Measurements from ENCODE around the gene ATP8A2. TPM values are rescaled to one million over a fixed set of nuclear protein-coding genes. Genes with fewer than 3 reads are reported as not detected.

The ATP8A2 gene
- total RNA-seq, 1 experiment from 2014 or later, result not detected

GRCh38 chr13:25879466-25879865, 507.7 kb downstream of the ATP8A2 start:
- TF ChIP-seq POLR2AphosphoS5 (IDR thresholded peaks at IDR 0.05; ENCODE audit: low read depth, low read length) (no peak), CTCF (IDR thresholded peaks at IDR 0.05) (no peak), REST (IDR thresholded peaks at IDR 0.05; ENCODE audit: insufficient read depth in 1 of 2, low read depth in 2 of 2, low read length in 1 of 2) (no peak), SIN3A (IDR thresholded peaks at IDR 0.05; ENCODE audit: borderline replicate concordance, insufficient read depth, low read depth, low read length) (no peak), TCF7L2 (IDR thresholded peaks at IDR 0.05; ENCODE audit: low read depth, low read length) (no peak)
- POLR2A ChIA-PET, result no interaction called here
- no peak for ATAC-seq
- DNase-seq (ENCODE audit: low read depth, low spot score), result no peak
- Histone ChIP-seq H3K36me3 (ENCODE audit: control insufficient read depth, insufficient read depth, low read length) (no peaks in the 10 kb centered on the region), H3K27ac (ENCODE audit: low read length) (no peak overlapping the region), H3K27me3 (ENCODE audit: control insufficient read depth, insufficient read depth, low read length) (no peaks in the 10 kb centered on the region), H3K4me1 (ENCODE audit: control insufficient read depth, insufficient read depth, low read length) (no peaks in the 10 kb centered on the region), H3K9me3 (ENCODE audit: control insufficient read depth, insufficient read depth, low read depth, low read length) (no peaks in the 10 kb centered on the region), H3K4me3 (ENCODE audit: low read depth in 2 of 2, low read length in 2 of 2) (no peak overlapping the region)
- CTCF ChIA-PET, result no interaction called here
- in situ Hi-C loops (cut with HindIII; ENCODE audit: low pct_unique_long_range_greater_than_20kb, low sequenced_read_pairs), result no loop called here
- intact Hi-C loops (cut with micrococcal nuclease; ENCODE audit: unreplicated experiment), result no loop called here
- no TSS peak for BruUV-seq (replicated peaks)

DNA sequence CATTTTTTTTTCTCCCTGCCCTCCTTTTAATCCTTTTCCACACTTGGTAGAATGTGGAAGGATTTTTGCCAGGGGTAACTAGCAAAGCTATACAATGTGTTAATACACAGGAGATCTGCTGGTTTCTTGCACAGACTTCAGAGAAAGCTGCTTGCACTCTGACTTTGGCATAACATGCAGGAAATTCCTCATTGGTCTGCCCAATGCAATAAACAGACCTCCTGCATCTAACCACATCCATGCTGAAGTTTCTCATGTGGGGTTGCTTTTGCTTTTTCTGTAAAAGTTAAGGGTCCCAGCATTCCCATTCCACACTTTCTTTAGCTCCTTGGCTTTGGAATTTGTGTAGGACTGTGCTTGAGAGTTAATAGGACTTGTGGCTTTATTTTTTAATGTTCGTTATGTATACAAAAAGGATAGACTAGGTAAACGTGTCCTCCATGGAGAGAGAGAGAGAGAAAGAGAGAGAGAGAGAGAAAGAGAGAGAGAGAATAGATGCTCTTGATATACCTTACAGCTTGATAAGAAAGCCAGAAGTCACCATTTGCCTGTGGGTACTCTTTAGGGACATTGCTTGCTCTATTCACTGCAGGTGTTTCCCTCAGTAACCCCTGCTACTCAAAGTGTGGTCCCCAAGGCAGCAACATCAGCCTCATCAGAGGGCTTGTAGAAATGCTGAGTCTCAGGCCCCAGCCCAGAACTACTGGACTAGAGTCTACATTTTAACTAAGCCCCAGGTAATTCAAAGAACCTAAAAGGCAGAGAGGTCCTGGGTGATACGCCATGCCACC, 509.6 kb downstream of the ATP8A2 start:
- in situ Hi-C loops (cut with HindIII; ENCODE audit: low pct_unique_long_range_greater_than_20kb, low sequenced_read_pairs), result no loop called here
- ChIA-PET POLR2A (no interaction called here), CTCF (no interaction called here)
- no peak for TF ChIP-seq TCF7L2 (IDR thresholded peaks at IDR 0.05; ENCODE audit: low read depth, low read length)
- no peak for TF ChIP-seq CTCF (IDR thresholded peaks at IDR 0.05)
- no peak for TF ChIP-seq POLR2AphosphoS5 (IDR thresholded peaks at IDR 0.05; ENCODE audit: low read depth, low read length)
- TF ChIP-seq SIN3A (IDR thresholded peaks at IDR 0.05; ENCODE audit: borderline replicate concordance, insufficient read depth, low read depth, low read length), result no peak
- no peak for TF ChIP-seq REST (IDR thresholded peaks at IDR 0.05; ENCODE audit: insufficient read depth in 1 of 2, low read depth in 2 of 2, low read length in 1 of 2)
- Histone ChIP-seq H3K27me3 (ENCODE audit: control insufficient read depth, insufficient read depth, low read length) (no peaks in the 10 kb centered on the region), H3K36me3 (ENCODE audit: control insufficient read depth, insufficient read depth, low read length) (no peaks in the 10 kb centered on the region), H3K4me1 (ENCODE audit: control insufficient read depth, insufficient read depth, low read length) (no peaks in the 10 kb centered on the region), H3K9me3 (ENCODE audit: control insufficient read depth, insufficient read depth, low read depth, low read length) (no peaks in the 10 kb centered on the region), H3K27ac (ENCODE audit: low read length) (no peak overlapping the region), H3K4me3 (ENCODE audit: low read depth in 2 of 2, low read length in 2 of 2) (no peak overlapping the region)
- intact Hi-C loops (cut with micrococcal nuclease; ENCODE audit: unreplicated experiment), result no loop called here
- DNase-seq (ENCODE audit: low read depth, low spot score) (no peak), ATAC-seq (no peak)
- no TSS peak for BruUV-seq (replicated peaks)

Data from Panc1 (cell line).